ENCODE results near the gene RBFOX1. TPM values are rescaled to one million over a fixed set of nuclear protein-coding genes. Genes with fewer than 3 reads are reported as not detected.
"Not testable (repeated sequence)": the region's sequence is repeated elsewhere in the genome, so short reads cannot be mapped to it uniquely, and the experiment has no call there.

Gene RBFOX1
- total RNA-seq, 1 donor from 2014 or later: not detected

DNA sequence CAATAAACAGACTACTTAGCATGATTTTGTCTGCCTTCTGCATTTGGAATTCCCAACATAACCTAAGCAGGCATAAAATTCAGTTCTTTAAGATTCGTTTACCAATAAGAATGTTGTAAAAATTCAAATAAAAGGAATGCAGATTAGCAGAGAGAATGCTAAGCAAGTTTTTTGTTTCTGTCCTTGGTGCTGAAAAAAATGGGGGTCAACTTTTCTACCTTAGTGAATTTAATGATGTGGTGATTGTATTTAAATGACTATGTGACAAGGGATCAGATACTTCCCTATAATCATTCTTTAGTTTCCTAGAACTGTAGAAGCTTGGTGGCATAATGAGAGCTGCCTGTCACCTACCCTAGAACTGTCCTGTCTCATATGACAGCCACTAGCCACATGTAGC, 159.5 kb downstream of the RBFOX1 start:
- no peak for DNase-seq (ENCODE audit: low read depth)
- H3K4me3 ChIP-seq (ENCODE audit: low read depth, low read length): no peak overlapping the region
- TF ChIP-seq, protein P1, sequence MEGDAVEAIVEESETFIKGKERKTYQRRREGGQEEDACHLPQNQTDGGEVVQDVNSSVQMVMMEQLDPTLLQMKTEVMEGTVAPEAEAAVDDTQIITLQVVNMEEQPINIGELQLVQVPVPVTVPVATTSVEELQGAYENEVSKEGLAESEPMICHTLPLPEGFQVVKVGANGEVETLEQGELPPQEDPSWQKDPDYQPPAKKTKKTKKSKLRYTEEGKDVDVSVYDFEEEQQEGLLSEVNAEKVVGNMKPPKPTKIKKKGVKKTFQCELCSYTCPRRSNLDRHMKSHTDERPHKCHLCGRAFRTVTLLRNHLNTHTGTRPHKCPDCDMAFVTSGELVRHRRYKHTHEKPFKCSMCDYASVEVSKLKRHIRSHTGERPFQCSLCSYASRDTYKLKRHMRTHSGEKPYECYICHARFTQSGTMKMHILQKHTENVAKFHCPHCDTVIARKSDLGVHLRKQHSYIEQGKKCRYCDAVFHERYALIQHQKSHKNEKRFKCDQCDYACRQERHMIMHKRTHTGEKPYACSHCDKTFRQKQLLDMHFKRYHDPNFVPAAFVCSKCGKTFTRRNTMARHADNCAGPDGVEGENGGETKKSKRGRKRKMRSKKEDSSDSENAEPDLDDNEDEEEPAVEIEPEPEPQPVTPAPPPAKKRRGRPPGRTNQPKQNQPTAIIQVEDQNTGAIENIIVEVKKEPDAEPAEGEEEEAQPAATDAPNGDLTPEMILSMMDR (conservative IDR thresholded peaks at IDR 0.05; ENCODE audit: low read depth, low read length): no peak

DNA sequence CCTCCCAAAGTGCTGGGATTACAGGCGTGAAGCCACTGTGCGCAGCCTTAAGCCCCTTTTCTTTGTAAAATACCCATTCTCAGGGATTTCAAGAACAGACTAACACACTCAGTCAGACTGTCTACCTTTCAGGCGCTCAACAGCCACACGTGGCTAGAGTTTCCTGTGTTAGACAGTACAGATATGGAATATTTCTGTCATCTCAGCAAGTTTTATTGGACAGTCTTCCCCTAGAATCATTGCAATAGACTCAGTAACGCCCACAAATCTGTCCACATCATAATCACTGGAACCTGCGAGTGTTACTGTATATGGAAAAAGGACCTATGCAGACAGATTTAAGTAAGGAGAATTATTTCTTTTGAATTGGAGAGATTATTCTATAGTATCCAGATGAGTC, 160.5 kb downstream of the RBFOX1 start:
- DNase-seq (ENCODE audit: low read depth): no peak

DNA sequence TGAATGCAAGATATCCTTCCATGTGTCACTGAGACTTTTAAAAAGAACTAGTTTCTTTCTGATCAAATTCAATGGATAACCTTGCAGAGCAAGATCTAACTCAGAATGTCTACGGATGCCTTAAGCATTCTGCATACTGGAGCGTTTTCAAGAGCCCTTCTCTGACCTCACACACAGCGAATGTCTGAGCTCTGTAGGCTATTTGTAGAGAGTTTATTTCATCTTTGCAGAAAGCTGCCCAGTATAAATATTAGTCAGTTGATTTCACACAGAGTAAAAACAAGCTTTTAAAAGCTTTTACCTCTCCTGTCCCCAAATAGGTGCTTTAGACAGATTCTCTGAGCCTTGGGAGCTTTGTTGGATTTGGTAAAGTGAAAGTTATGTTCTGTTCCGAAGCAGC, 165.0 kb downstream of the RBFOX1 start:
- TF ChIP-seq, protein P1 (conservative IDR thresholded peaks at IDR 0.05; ENCODE audit: low read depth, low read length): no peak

More for the DNA sequence above, 160.5 kb downstream of the RBFOX1 start:
- TF ChIP-seq, protein P1 (conservative IDR thresholded peaks at IDR 0.05; ENCODE audit: low read depth, low read length): no peak
- no peak overlapping the region for H3K4me3 ChIP-seq (ENCODE audit: low read depth, low read length)

DNA sequence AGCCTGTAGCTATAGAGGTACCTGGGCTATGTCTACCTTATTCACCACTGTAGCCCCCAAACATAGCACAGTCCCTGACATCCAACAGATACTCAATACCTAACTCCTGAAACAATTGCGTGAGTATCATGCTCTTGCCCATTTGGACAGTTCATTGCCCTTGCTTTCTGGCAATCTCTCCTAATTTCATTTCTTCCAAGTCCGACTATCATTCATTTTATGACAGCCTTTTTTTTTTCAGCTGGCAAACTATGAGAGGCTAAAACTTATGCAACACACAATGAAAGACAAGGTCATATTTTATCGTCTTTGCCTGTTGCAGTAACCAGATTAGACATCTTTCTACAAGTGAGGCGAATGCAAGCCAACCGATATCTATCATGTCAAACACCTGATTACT, 169.2 kb downstream of the RBFOX1 start:
- TF ChIP-seq, protein P1 (conservative IDR thresholded peaks at IDR 0.05; ENCODE audit: low read depth, low read length): no peak
- no peak for DNase-seq (ENCODE audit: low read depth)

More for the DNA sequence above, 165.0 kb downstream of the RBFOX1 start:
- no peak for DNase-seq (ENCODE audit: low read depth)
- H3K4me3 ChIP-seq (ENCODE audit: low read depth, low read length): no peak overlapping the region

DNA sequence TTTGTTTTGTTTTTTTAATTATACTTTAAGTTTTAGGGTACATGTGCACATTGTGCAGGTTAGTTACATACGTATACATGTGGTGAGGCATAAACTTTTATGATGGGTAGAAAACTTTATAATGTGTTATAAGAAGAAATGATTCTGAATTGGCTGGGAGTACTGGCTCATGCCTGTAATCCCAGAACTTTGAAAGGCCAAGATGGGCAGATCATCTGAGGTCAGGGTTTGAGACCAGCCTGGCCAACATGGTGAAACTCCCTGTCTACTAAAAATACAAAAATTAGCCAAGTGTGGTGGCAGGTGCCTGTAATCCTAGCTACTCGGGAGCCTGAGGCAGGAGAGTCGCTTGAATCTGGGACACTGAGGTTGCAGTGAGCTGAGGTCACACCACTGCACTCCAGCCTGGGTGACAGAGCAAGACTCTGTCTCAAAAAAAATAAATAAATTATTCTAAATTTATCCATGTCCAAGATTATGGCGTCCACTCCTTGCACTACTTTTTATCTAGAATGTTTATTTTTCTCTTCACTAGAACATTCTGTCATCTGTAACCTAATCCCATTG, 170.0 kb downstream of the RBFOX1 start:
- DNase-seq (ENCODE audit: low read depth); H3K4me3 ChIP-seq (ENCODE audit: low read depth, low read length): not testable (repeated sequence)

More for the DNA sequence above, 169.2 kb downstream of the RBFOX1 start:
- H3K4me3 ChIP-seq (ENCODE audit: low read depth, low read length): no peak overlapping the region

DNA sequence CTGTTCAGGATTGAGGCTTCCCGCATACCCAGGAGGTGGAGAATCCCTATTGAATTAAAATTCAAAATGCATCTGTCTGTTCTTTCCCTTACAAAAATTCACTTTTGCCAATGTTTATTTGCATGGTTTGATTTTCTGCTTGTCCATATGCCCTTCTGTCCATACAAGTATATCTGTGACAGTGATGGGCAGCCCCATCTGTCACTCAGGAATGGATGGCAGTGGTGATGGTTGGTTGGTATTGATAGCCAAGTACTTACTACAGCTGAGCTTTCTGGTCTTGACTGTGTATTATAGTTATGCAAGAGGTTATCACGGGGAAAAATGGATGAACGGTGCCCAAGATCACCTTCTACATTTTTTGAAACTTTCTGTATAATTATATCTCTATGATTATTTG, 171.0 kb downstream of the RBFOX1 start:
- no peak for DNase-seq (ENCODE audit: low read depth)
- TF ChIP-seq, protein P1 (conservative IDR thresholded peaks at IDR 0.05; ENCODE audit: low read depth, low read length): no peak
- no peak overlapping the region for H3K4me3 ChIP-seq (ENCODE audit: low read depth, low read length)

DNA sequence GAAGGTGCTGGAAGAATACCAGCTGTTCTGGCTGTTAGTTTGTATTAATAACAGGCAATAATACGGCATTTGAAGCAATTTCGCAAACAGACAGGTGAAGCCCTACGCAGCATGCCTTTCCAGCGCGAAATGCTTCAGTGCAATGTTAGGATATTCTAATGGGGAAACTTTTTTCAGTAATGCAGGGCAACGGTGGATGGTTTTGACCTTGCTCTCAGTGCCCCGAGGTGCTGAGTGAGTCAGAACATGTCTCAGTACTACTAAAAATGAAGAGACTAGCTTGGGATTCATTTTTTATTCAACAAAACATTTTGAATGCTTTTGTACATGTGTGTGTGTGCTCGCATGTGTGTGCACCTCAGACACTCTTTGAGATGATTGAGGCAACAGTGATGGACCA, 172.2 kb downstream of the RBFOX1 start:
- DNase-seq (ENCODE audit: low read depth): no peak
- no peak overlapping the region for H3K4me3 ChIP-seq (ENCODE audit: low read depth, low read length)
- TF ChIP-seq, protein P1 (conservative IDR thresholded peaks at IDR 0.05; ENCODE audit: low read depth, low read length): no peak

Data from epithelial cell of proximal tubule (primary cell).